Activated CD4-positive, alpha-beta T cell treated with anti-CD3 and anti-CD28 coated beads, Interleukin-2, amount 10 ng/mL, durations not matched to agents 7 days and 5 days (primary cell): ENCODE results near the gene ASPDH. TPM values are rescaled to one million over a fixed set of nuclear protein-coding genes. Genes with fewer than 3 reads are reported as not detected.
A peak's percentile ranks its signal among the peaks of the same experiment; 100 is the strongest.

Experiments used
- CTCF ChIA-PET: fragments of 350-600 bp; sonication (Branson Sonifier 250); formaldehyde crosslinking; loops from one replicate; lab custom pipeline; 2021; ENCODE audit warnings: antibody characterized with exemption; lab: Charles Lee
- POLR2A ChIA-PET: fragments of 350-600 bp; sonication (Branson Sonifier 250); formaldehyde crosslinking; loops from one replicate; lab custom pipeline; 2021; ENCODE audit warnings: antibody characterized with exemption; lab: Charles Lee
- DNase-seq: peaks from one replicate; pipeline ENCODE4 v3.0.0-alpha.2; 2020
- H3K27ac Mint-ChIP-seq: one replicate; pipeline ENCODE4 v1.8.0; 2021; ENCODE audit warnings: mild to moderate bottlenecking, moderate library complexity, mixed read lengths
- H3K27me3 Mint-ChIP-seq: one replicate; pipeline ENCODE4 v1.8.0; 2021; ENCODE audit warnings: mixed read lengths
- H3K36me3 Mint-ChIP-seq: one replicate; pipeline ENCODE4 v1.8.0; 2021; ENCODE audit warnings: low read depth, mixed read lengths
- H3K4me1 Mint-ChIP-seq: one replicate; pipeline ENCODE4 v1.8.0; 2021; ENCODE audit warnings: mixed read lengths
- H3K4me3 Mint-ChIP-seq: one replicate; pipeline ENCODE4 v1.8.0; 2021; ENCODE audit warnings: mild to moderate bottlenecking, moderate library complexity, mixed read lengths
- H3K9me3 Mint-ChIP-seq: one replicate; pipeline ENCODE4 v1.8.0; 2021; ENCODE audit warnings: mixed read lengths
- total RNA-seq, 2 experiments: library from RNA; stranded (reverse); gene quantifications; one replicate each; pipeline ENCODE4 v1.2.3, GENCODE V29; 2021

The ASPDH gene
- total RNA-seq, 2 experiments from 2014 or later = not detected

- DNase-seq = no peak
- peak overlapping the region; percentile 54 for H3K27ac Mint-ChIP-seq
- no peaks in the 10 kb centered on the region for H3K27me3 Mint-ChIP-seq
- no peak overlapping the region for H3K4me3 Mint-ChIP-seq
- POLR2A ChIA-PET = no interaction called here
- H3K36me3 Mint-ChIP-seq = peaks cover 10% of the 10 kb centered on the region
- no peaks in the 10 kb centered on the region for H3K9me3 Mint-ChIP-seq
- CTCF ChIA-PET = no interaction called here
- peaks cover 20% of the 10 kb centered on the region for H3K4me1 Mint-ChIP-seq
Measured at GRCh38 chr19:50507376-50507775, 6.3 kb downstream of the ASPDH start.

GRCh38 chr19:50506700-50507099 is 7.0 kb downstream of the ASPDH start:
- POLR2A ChIA-PET = no interaction called here
- no peaks in the 10 kb centered on the region for H3K27me3 Mint-ChIP-seq
- no peaks in the 10 kb centered on the region for H3K9me3 Mint-ChIP-seq
- CTCF ChIA-PET = no interaction called here
- H3K4me3 Mint-ChIP-seq = no peak overlapping the region
- peak overlapping the region; percentile 36 for H3K27ac Mint-ChIP-seq
- peaks cover 10% of the 10 kb centered on the region for H3K36me3 Mint-ChIP-seq
- no peak for DNase-seq
- peaks cover 19% of the 10 kb centered on the region for H3K4me1 Mint-ChIP-seq

GRCh38 chr19:50505856-50506611 is 7.7 kb downstream of the ASPDH start:
- Mint-ChIP-seq H3K27ac (no peak overlapping the region), H3K9me3 (no peaks in the 10 kb centered on the region), H3K36me3 (peaks cover 10% of the 10 kb centered on the region), H3K27me3 (no peaks in the 10 kb centered on the region), H3K4me1 (peaks cover 14% of the 10 kb centered on the region), H3K4me3 (no peak overlapping the region)
- ChIA-PET CTCF (no interaction called here), POLR2A (no interaction called here)
- no peak for DNase-seq

GRCh38 chr19:50501568-50502475 is 11.9 kb downstream of the ASPDH start:
- H3K9me3 Mint-ChIP-seq = no peaks in the 10 kb centered on the region
- ChIA-PET CTCF (no interaction called here), POLR2A (no interaction called here)
- H3K27ac Mint-ChIP-seq = no peak overlapping the region
- no peak overlapping the region for H3K4me3 Mint-ChIP-seq
- no peak for DNase-seq
- no peaks in the 10 kb centered on the region for H3K36me3 Mint-ChIP-seq
- no peaks in the 10 kb centered on the region for H3K27me3 Mint-ChIP-seq
- H3K4me1 Mint-ChIP-seq = no peaks in the 10 kb centered on the region

- H3K4me1 Mint-ChIP-seq = no peaks in the 10 kb centered on the region
- H3K36me3 Mint-ChIP-seq = no peaks in the 10 kb centered on the region
- ChIA-PET POLR2A (no interaction called here), CTCF (no interaction called here)
- H3K27ac Mint-ChIP-seq = no peak overlapping the region
- H3K9me3 Mint-ChIP-seq = no peaks in the 10 kb centered on the region
- H3K4me3 Mint-ChIP-seq = no peak overlapping the region
- no peak for DNase-seq
- H3K27me3 Mint-ChIP-seq = no peaks in the 10 kb centered on the region
Measured at GRCh38 chr19:50501186-50501567, 12.5 kb downstream of the ASPDH start.

- H3K36me3 Mint-ChIP-seq = no peaks in the 10 kb centered on the region
- no peak overlapping the region for H3K4me3 Mint-ChIP-seq
- H3K4me1 Mint-ChIP-seq = no peaks in the 10 kb centered on the region
- H3K27me3 Mint-ChIP-seq = no peaks in the 10 kb centered on the region
- ChIA-PET CTCF (no interaction called here), POLR2A (no interaction called here)
- no peaks in the 10 kb centered on the region for H3K9me3 Mint-ChIP-seq
- no peak for DNase-seq
- no peak overlapping the region for H3K27ac Mint-ChIP-seq
Measured at GRCh38 chr19:50500753-50501151, 13.0 kb downstream of the ASPDH start.

GRCh38 chr19:50500060-50500752 is 13.5 kb downstream of the ASPDH start:
- Mint-ChIP-seq H3K27ac (no peak overlapping the region), H3K9me3 (no peaks in the 10 kb centered on the region), H3K36me3 (no peaks in the 10 kb centered on the region), H3K4me3 (no peak overlapping the region), H3K4me1 (no peaks in the 10 kb centered on the region), H3K27me3 (no peaks in the 10 kb centered on the region)
- ChIA-PET CTCF (no interaction called here), POLR2A (no interaction called here)
- DNase-seq = no peak

GRCh38 chr19:50498219-50499056 is 15.3 kb downstream of the ASPDH start:
- Mint-ChIP-seq H3K27ac (no peak overlapping the region), H3K4me3 (no peak overlapping the region), H3K36me3 (no peaks in the 10 kb centered on the region), H3K27me3 (no peaks in the 10 kb centered on the region), H3K4me1 (no peaks in the 10 kb centered on the region), H3K9me3 (no peaks in the 10 kb centered on the region)
- ChIA-PET CTCF (no interaction called here), POLR2A (no interaction called here)
- no peak for DNase-seq

- Mint-ChIP-seq H3K4me3 (no peak overlapping the region), H3K9me3 (no peaks in the 10 kb centered on the region), H3K4me1 (peaks cover 5% of the 10 kb centered on the region), H3K27ac (no peak overlapping the region), H3K27me3 (no peaks in the 10 kb centered on the region), H3K36me3 (no peaks in the 10 kb centered on the region)
- no peak for DNase-seq
- ChIA-PET CTCF (interaction anchor here (0.6 to 1.2 kb wide), 2 partner anchors 26 to 37 kb away, joined by 3 to 4 read pairs; no protein-coding TSS in a partner anchor), POLR2A (no interaction called here)
Measured at GRCh38 chr19:50497022-50497405, 16.7 kb downstream of the ASPDH start.

- H3K36me3 Mint-ChIP-seq = no peaks in the 10 kb centered on the region
- H3K9me3 Mint-ChIP-seq = no peaks in the 10 kb centered on the region
- POLR2A ChIA-PET = no interaction called here
- H3K27me3 Mint-ChIP-seq = peaks cover 5% of the 10 kb centered on the region
- peaks cover 11% of the 10 kb centered on the region for H3K4me1 Mint-ChIP-seq
- no peak overlapping the region for H3K27ac Mint-ChIP-seq
- no peak overlapping the region for H3K4me3 Mint-ChIP-seq
- no peak for DNase-seq
- CTCF ChIA-PET = interaction anchor here (1.2 kb wide), 1 partner anchor 36 kb away, joined by 3 read pairs; no protein-coding TSS in a partner anchor
Measured at GRCh38 chr19:50496189-50497021, 17.3 kb downstream of the ASPDH start.

- H3K9me3 Mint-ChIP-seq = no peaks in the 10 kb centered on the region
- no peak overlapping the region for H3K4me3 Mint-ChIP-seq
- POLR2A ChIA-PET = no interaction called here
- H3K27ac Mint-ChIP-seq = no peak overlapping the region
- no peaks in the 10 kb centered on the region for H3K36me3 Mint-ChIP-seq
- DNase-seq = no peak
- H3K4me1 Mint-ChIP-seq = peaks cover 13% of the 10 kb centered on the region
- H3K27me3 Mint-ChIP-seq = peaks cover 5% of the 10 kb centered on the region
- CTCF ChIA-PET = no interaction called here
Measured at GRCh38 chr19:50495020-50495531, 18.6 kb downstream of the ASPDH start.
